ENCODE measurements around the gene POLR2E. TPM values are rescaled to one million over a fixed set of nuclear protein-coding genes. Genes with fewer than 3 reads are reported as not detected.

Gene POLR2E
- total and polyA plus RNA-seq, 2 of the 8 experiments (the other 6 are each of a cell fraction or from before 2014, with no cell fraction given), result 281 to 381 TPM

GRCh38 chr19:1063909-1064660, 31.1 kb downstream of the POLR2E start:
- CTCF ChIA-PET (ENCODE audit: partially characterized antibody), result interaction anchor here (0.7 to 5.2 kb wide), 15 partner anchors 8 to 177 kb away, joined by 3 to 54 read pairs (median 4); partner anchors contain the start of gene ABCA7
- peaks cover 0 to 4% (median 0%) of the 10 kb centered on the region in 4 experiments; a peak in 1 of 8 replicates for H3K36me3 ChIP-seq (ENCODE audit: control insufficient read depth in 2 of 4, insufficient read depth in 4 of 4, low read length in 3 of 4)
- FAIRE-seq (no peak), DNase-seq (ENCODE audit: low read depth in 1 of 2, low spot score in 2 of 2) (peak in 1 of 2 experiments; percentile 76)
- no peak overlapping the region for H2BK15ac ChIP-seq (ENCODE audit: low read length)
- H3K23ac ChIP-seq (ENCODE audit: insufficient read length), result no peak overlapping the region
- no peak overlapping the region for H4K5ac ChIP-seq (ENCODE audit: insufficient read length, low read depth, low read length)
- peak overlapping the region; percentile 52; the same call in 1 of the 2 replicates for H2BK5ac ChIP-seq (ENCODE audit: low read depth, low read length)
- no peak overlapping the region for H2AK5ac ChIP-seq (ENCODE audit: low read depth, low read length)
- POLR2A ChIA-PET (ENCODE audit: partially characterized antibody), result interaction anchor here (0.7 to 6.9 kb wide), 10 partner anchors 8 to 205 kb away, joined by 3 to 97 read pairs (median 5); partner anchors contain the start of genes CIRBP, CNN2, RNU6-2 and TMEM259
- H3K9me3 ChIP-seq (ENCODE audit: insufficient read depth in 2 of 2, low read depth in 1 of 2, low read length in 1 of 2), result peaks cover 3 to 21% of the 10 kb centered on the region in 2 experiments; a peak in 2 of 4 replicates
- H2AFZ ChIP-seq (ENCODE audit: low read length), result no peak overlapping the region
- H3K27me3 ChIP-seq (replicated peaks in 1 of 4; ENCODE audit: control insufficient read depth in 3 of 4, extremely low read depth in 1 of 4, insufficient read depth in 3 of 4, low read length in 3 of 4), result peaks cover 0 to 26% (median 18%) of the 10 kb centered on the region in 4 experiments; a peak in 5 of 7 replicates
- H2BK12ac ChIP-seq (ENCODE audit: low read depth, low read length), result peak overlapping the region; percentile 55; the same call in 1 of the 2 replicates
- no peak overlapping the region for H4K8ac ChIP-seq (ENCODE audit: extremely low read depth, insufficient read depth, low read length)
- H3K9ac ChIP-seq (replicated peaks in 1 of 4; ENCODE audit: extremely low read depth in 1 of 4, low read depth in 3 of 4, low read length in 3 of 4), result no peak overlapping the region
- no peaks in the 10 kb centered on the region for H3K79me2 ChIP-seq (ENCODE audit: control insufficient read depth in 1 of 2, insufficient read depth in 2 of 2, low read length in 2 of 2)
- H2BK120ac ChIP-seq (replicated peaks; ENCODE audit: low read depth, low read length), result no peak overlapping the region
- H3K4me2 ChIP-seq (ENCODE audit: insufficient read depth in 1 of 2, low read depth in 2 of 2, low read length in 2 of 2), result peak overlapping the region; percentile 35 to 68; a peak in 2 of 4 replicates
- H3K18ac ChIP-seq (ENCODE audit: extremely low read depth, low read length), result no peak overlapping the region; the same call in 1 of the 2 replicates
- no peaks in the 10 kb centered on the region for H3K79me1 ChIP-seq (ENCODE audit: low read depth, low read length)
- H3K4me3 ChIP-seq (ENCODE audit: extremely low read depth in 1 of 4, insufficient read depth in 2 of 4, low read depth in 3 of 4, low read length in 4 of 4), result peak overlapping the region in 2 of 4 experiments; percentile 9 to 54; a peak in 2 of 8 replicates
- peaks cover 11% of the 10 kb centered on the region; the same call in 1 of the 2 replicates for H3K23me2 ChIP-seq (ENCODE audit: low read depth, low read length)
- H3K56ac ChIP-seq (replicated peaks; ENCODE audit: insufficient read length, low read depth, low read length), result no peak overlapping the region
- H4K91ac ChIP-seq (replicated peaks; ENCODE audit: insufficient read length, low read length), result no peak overlapping the region
- H3K14ac ChIP-seq (ENCODE audit: insufficient read length), result no peak overlapping the region
- WGBS, 2 experiments (ENCODE audit: extremely low coverage in 1 of 2, insufficient coverage in 1 of 2, insufficient read length in 1 of 2, insufficient replicate concordance in 2 of 2, low coverage in 1 of 2, low lambda C conversion rate in 2 of 2, missing lambda C conversion rate in 1 of 2), result 92% methylated on average over 20 of the region's 37 CpGs; no CpG with 5 or more reads in 1 of the 2 experiments
- H3K4ac ChIP-seq (replicated peaks; ENCODE audit: insufficient read length, low read depth, low read length), result no peak overlapping the region
- peaks cover 0 to 27% (median 19%) of the 10 kb centered on the region in 4 experiments; a peak in 6 of 7 replicates for H3K4me1 ChIP-seq (replicated peaks in 1 of 4; ENCODE audit: control insufficient read depth in 3 of 4, insufficient read depth in 4 of 4, low read length in 3 of 4)
- no peak overlapping the region for H3K27ac ChIP-seq (ENCODE audit: low read depth, low read length)
- H2BK20ac ChIP-seq (ENCODE audit: low read length), result no peak overlapping the region
- peaks cover 0 to 9% of the 10 kb centered on the region in 2 experiments for H4K20me1 ChIP-seq (replicated peaks in 1 of 2; ENCODE audit: control insufficient read depth in 1 of 2, insufficient read depth in 2 of 2, low read length in 2 of 2)
- no peak for TF ChIP-seq MAFK (IDR thresholded peaks at IDR 0.05; ENCODE audit: low read depth, low read length)
- TF ChIP-seq SP4 (IDR thresholded peaks at IDR 0.05; ENCODE audit: low read length), result peak; percentile 48; the same call in 1 of the 2 replicates
